Gastrocnemius medialis (tissue), 4 donors: ENCODE data around the gene PLGRKT. TPM values are rescaled to one million over a fixed set of nuclear protein-coding genes. Genes with fewer than 3 reads are reported as not detected.
A peak's percentile ranks its signal among the peaks of the same experiment; 100 is the strongest.

Experiments
- ATAC-seq, 2 donors: fragments of 150-250 bp; one replicate each; pipeline ENCODE4 v1.9.1; 2016
- DNase-seq, 2 donors: peaks; one replicate each; pipeline ENCODE4 v3.0.0-alpha.2; 2019
- H3K27ac ChIP-seq, 4 donors: fragments of 200-600 bp; sonication (generic); 1 replicate in 1 of 4; 2 replicates in 3 of 4; pipeline ENCODE4 v1.5.1; 2016 to 2018; ENCODE audit warnings: mild to moderate bottlenecking in 2 of 4, moderate library complexity in 1 of 4
- H3K27me3 ChIP-seq, 3 donors: fragments of 200-600 bp; sonication (generic) in 2 of 3; 1 replicate in 1 of 3; 2 replicates in 2 of 3; pipeline versions ENCODE4 v1.5.1 to v1.6.0; 2016 to 2019; ENCODE audit warnings: mild to moderate bottlenecking in 1 of 3, moderate library complexity in 1 of 3
- H3K36me3 ChIP-seq, 2 donors: fragments of 200-600 bp; sonication (generic) in 1 of 2; one replicate each; pipeline ENCODE4 v1.5.1; 2017 to 2018
- H3K4me1 ChIP-seq, 2 donors: fragments of 200-600 bp; sonication (generic) in 1 of 2; one replicate each; pipeline ENCODE4 v1.5.1; 2016 to 2017; ENCODE audit warnings: mild to moderate bottlenecking in 2 of 2
- H3K4me3 ChIP-seq, 4 donors: fragments of 200-600 bp; sonication (generic) in 3 of 4; 1 replicate in 1 of 4; 2 replicates in 3 of 4; pipeline ENCODE4 v1.5.1; 2016 to 2019; ENCODE audit warnings: mild to moderate bottlenecking in 2 of 4
- H3K9me3 ChIP-seq, 3 donors: fragments of 200-600 bp; sonication (generic) in 2 of 3; 1 replicate in 1 of 3; 2 replicates in 2 of 3; pipeline ENCODE4 v1.5.1; 2016 to 2019
- CTCF ChIP-seq, 5 experiments: fragments of 450-650 bp in 3 of 5; fragments of 200-600 bp in 2 of 5; sonication (generic) in 2 of 5; IDR thresholded peaks in 4 of 5; conservative IDR thresholded peaks in 1 of 5; 1 replicate in 4 of 5; 2 replicates in 1 of 5; pipeline ENCODE4 v1.5.1; 2016 to 2019; ENCODE audit warnings: antibody characterized with exemption in 5 of 5, mild to moderate bottlenecking in 3 of 5, moderate library complexity in 3 of 5
- POLR2A ChIP-seq, 2 donors: fragments of 450-650 bp; IDR thresholded peaks; one replicate each; pipeline ENCODE4 v1.6.1; 2017; ENCODE audit warnings: antibody characterized with exemption in 2 of 2, mild to moderate bottlenecking in 2 of 2, moderate library complexity in 2 of 2
- in situ Hi-C, 4 donors: fragments of 200-750 bp; cut with MboI; loops; one replicate each; pipeline versions ENCODE4 v1.15.0 to v1.8.0; 2017; ENCODE audit warnings: low sequenced_read_pairs in 4 of 4
- intact Hi-C: fragments of 100-400 bp; cut with DNase I; formaldehyde crosslinking; loops from one replicate; pipeline ENCODE4 v1.15.1; 2023; ENCODE audit warnings: low total_unique reads
- total RNA-seq, 4 donors: library from RNA; depleted of rRNA; stranded (reverse); fragments of >200 nt; gene quantifications; one replicate each; pipeline versions ENCODE4 v1.1.0 to v1.2.3, GENCODE V29; 2016

Gene PLGRKT
- total RNA-seq, 4 donors from 2014 or later, result 12.3 to 38.1 (median 15.1) TPM

- DNase-seq (no peak), ATAC-seq (no peak)
- H3K27ac ChIP-seq, result no peak overlapping the region
- no peak for TF ChIP-seq POLR2A (IDR thresholded peaks at IDR 0.05)
- TF ChIP-seq CTCF (IDR thresholded peaks at IDR 0.05 in 4 of 5, conservative IDR thresholded peaks at IDR 0.05 in 1 of 5), result no peak
- intact Hi-C loops (loop anchor here (10.0 kb wide), 2 partner anchors 699 to 779 kb away; partner anchors contain the start of genes AK3, PLPP6 and SPATA6L), in situ Hi-C loops (loop anchor here (25.0 kb wide), 4 partner anchors 432 to 757 kb away; partner anchors contain the start of genes CDC37L1 (in 1 of the 4) and RCL1 (in 1 of the 4))
- no peak overlapping the region for H3K4me3 ChIP-seq
- no peaks in the 10 kb centered on the region for H3K4me1 ChIP-seq
- H3K9me3 ChIP-seq, result no peaks in the 10 kb centered on the region
- no peaks in the 10 kb centered on the region for H3K27me3 ChIP-seq
- H3K36me3 ChIP-seq, result no peaks in the 10 kb centered on the region
Measured at GRCh38 chr9:5443850-5444249, 6.1 kb upstream of the PLGRKT start.

- peaks cover 7 to 8% of the 10 kb centered on the region in 2 donors for H3K4me1 ChIP-seq
- H3K36me3 ChIP-seq, result no peaks in the 10 kb centered on the region
- H3K27ac ChIP-seq, result no peak overlapping the region
- in situ Hi-C loops, result loop anchor here (25.0 kb wide), 4 partner anchors 430 to 755 kb away; partner anchors contain the start of genes CDC37L1 (in 1 of the 4) and RCL1 (in 1 of the 4)
- ATAC-seq (peak; percentile 55 to 60), DNase-seq (peak in 1 of 2 donors; percentile 49)
- intact Hi-C loops, result loop anchor here (10.0 kb wide), 2 partner anchors 698 to 778 kb away; partner anchors contain the start of genes AK3, PLPP6 and SPATA6L
- no peaks in the 10 kb centered on the region for H3K27me3 ChIP-seq
- TF ChIP-seq CTCF (IDR thresholded peaks at IDR 0.05 in 4 of 5, conservative IDR thresholded peaks at IDR 0.05 in 1 of 5) (peak in 4 of 5 experiments; percentile 25 to 56 (median 47)), POLR2A (IDR thresholded peaks at IDR 0.05) (no peak)
- no peak overlapping the region for H3K4me3 ChIP-seq
- H3K9me3 ChIP-seq, result no peaks in the 10 kb centered on the region
Measured at GRCh38 chr9:5442400-5443011, 4.8 kb upstream of the PLGRKT start.

- DNase-seq (no peak), ATAC-seq (no peak)
- Histone ChIP-seq H3K36me3 (peaks cover 0 to 2% of the 10 kb centered on the region in 2 donors), H3K4me3 (no peak overlapping the region), H3K27me3 (no peaks in the 10 kb centered on the region), H3K27ac (no peak overlapping the region), H3K4me1 (peaks cover 14 to 17% of the 10 kb centered on the region in 2 donors), H3K9me3 (no peaks in the 10 kb centered on the region)
- no peak for TF ChIP-seq POLR2A (IDR thresholded peaks at IDR 0.05)
- TF ChIP-seq CTCF (IDR thresholded peaks at IDR 0.05 in 4 of 5, conservative IDR thresholded peaks at IDR 0.05 in 1 of 5), result no peak
- intact Hi-C loops, result loop anchor here (10.0 kb wide), 2 partner anchors 696 to 776 kb away; partner anchors contain the start of genes AK3, PLPP6 and SPATA6L
- in situ Hi-C loops, result loop anchor here (25.0 kb wide), 4 partner anchors 429 to 754 kb away; partner anchors contain the start of genes CDC37L1 (in 1 of the 4) and RCL1 (in 1 of the 4)
Measured at GRCh38 chr9:5441043-5441442, 3.3 kb upstream of the PLGRKT start.

- H3K4me3 ChIP-seq, result no peak overlapping the region
- H3K4me1 ChIP-seq, result peaks cover 14 to 17% of the 10 kb centered on the region in 2 donors
- H3K9me3 ChIP-seq, result no peaks in the 10 kb centered on the region
- in situ Hi-C loops, result loop anchor here (25.0 kb wide), 4 partner anchors 428 to 753 kb away; partner anchors contain the start of genes CDC37L1 (in 1 of the 4) and RCL1 (in 1 of the 4)
- intact Hi-C loops, result loop anchor here (10.0 kb wide), 2 partner anchors 696 to 776 kb away; partner anchors contain the start of genes AK3, PLPP6 and SPATA6L
- H3K27ac ChIP-seq, result no peak overlapping the region
- peaks cover 0 to 8% of the 10 kb centered on the region in 2 donors for H3K36me3 ChIP-seq
- TF ChIP-seq CTCF (IDR thresholded peaks at IDR 0.05 in 4 of 5, conservative IDR thresholded peaks at IDR 0.05 in 1 of 5) (no peak), POLR2A (IDR thresholded peaks at IDR 0.05) (no peak)
- ATAC-seq (no peak), DNase-seq (no peak)
- no peaks in the 10 kb centered on the region for H3K27me3 ChIP-seq
Measured at GRCh38 chr9:5440426-5440825, 2.7 kb upstream of the PLGRKT start.
